ENCODE measurements around the gene BLOC1S5.

GRCh38 chr6:8026800-8027199, 37.4 kb downstream of the BLOC1S5 start:
- TF ChIP-seq TAF1 (IDR thresholded peaks at IDR 0.05; ENCODE audit: control insufficient read depth, extremely low read depth, insufficient read depth, low read length, severe bottlenecking): no peak
- no peak for TF ChIP-seq ZNF384 (IDR thresholded peaks at IDR 0.05; ENCODE audit: low read depth, low read length)
- TF ChIP-seq ZNF24 (IDR thresholded peaks at IDR 0.05): no peak
- TF ChIP-seq CHCHD3 (CRISPR knock-in tag; IDR thresholded peaks at IDR 0.05): no peak
- no peak for TF ChIP-seq HDGF (IDR thresholded peaks at IDR 0.05)
